GM12873 (cell line): Measurements from ENCODE around the gene KCNQ1.

Experiments
- CTCF ChIP-seq: IDR thresholded peaks from 2 replicates; pipeline ENCODE4 v1.5.1; 2012; ENCODE audit warnings: low read depth, mild to moderate bottlenecking, moderate library complexity, low read length, control low read depth; ENCODE audit not compliant: insufficient read depth; ENCODE audit errors: missing control alignments

The KCNQ1 gene

GRCh38 chr11:2690596-2691354 is 246.0 kb downstream of the KCNQ1 start:
- no peak for TF ChIP-seq CTCF

- TF ChIP-seq CTCF: no peak
Observed at GRCh38 chr11:2691355-2691761, 246.6 kb downstream of the KCNQ1 start.

GRCh38 chr11:2691991-2692875 is 247.4 kb downstream of the KCNQ1 start:
- peak; percentile 47 for TF ChIP-seq CTCF

- no peak for TF ChIP-seq CTCF
Observed at GRCh38 chr11:2693271-2694261, 248.8 kb downstream of the KCNQ1 start.

GRCh38 chr11:2694495-2694894 is 249.7 kb downstream of the KCNQ1 start:
- no peak for TF ChIP-seq CTCF

- no peak for TF ChIP-seq CTCF
Observed at GRCh38 chr11:2694995-2695939, 250.5 kb downstream of the KCNQ1 start.
